Measurements from ENCODE around the gene IGF1R.

GRCh38 chr15:98683831-98684230, 35.5 kb downstream of the IGF1R start:
- TF ChIP-seq, protein P1, sequence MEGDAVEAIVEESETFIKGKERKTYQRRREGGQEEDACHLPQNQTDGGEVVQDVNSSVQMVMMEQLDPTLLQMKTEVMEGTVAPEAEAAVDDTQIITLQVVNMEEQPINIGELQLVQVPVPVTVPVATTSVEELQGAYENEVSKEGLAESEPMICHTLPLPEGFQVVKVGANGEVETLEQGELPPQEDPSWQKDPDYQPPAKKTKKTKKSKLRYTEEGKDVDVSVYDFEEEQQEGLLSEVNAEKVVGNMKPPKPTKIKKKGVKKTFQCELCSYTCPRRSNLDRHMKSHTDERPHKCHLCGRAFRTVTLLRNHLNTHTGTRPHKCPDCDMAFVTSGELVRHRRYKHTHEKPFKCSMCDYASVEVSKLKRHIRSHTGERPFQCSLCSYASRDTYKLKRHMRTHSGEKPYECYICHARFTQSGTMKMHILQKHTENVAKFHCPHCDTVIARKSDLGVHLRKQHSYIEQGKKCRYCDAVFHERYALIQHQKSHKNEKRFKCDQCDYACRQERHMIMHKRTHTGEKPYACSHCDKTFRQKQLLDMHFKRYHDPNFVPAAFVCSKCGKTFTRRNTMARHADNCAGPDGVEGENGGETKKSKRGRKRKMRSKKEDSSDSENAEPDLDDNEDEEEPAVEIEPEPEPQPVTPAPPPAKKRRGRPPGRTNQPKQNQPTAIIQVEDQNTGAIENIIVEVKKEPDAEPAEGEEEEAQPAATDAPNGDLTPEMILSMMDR (IDR thresholded peaks at IDR 0.05; ENCODE audit: insufficient read depth, low read length): no peak
- TF ChIP-seq, protein P2, sequence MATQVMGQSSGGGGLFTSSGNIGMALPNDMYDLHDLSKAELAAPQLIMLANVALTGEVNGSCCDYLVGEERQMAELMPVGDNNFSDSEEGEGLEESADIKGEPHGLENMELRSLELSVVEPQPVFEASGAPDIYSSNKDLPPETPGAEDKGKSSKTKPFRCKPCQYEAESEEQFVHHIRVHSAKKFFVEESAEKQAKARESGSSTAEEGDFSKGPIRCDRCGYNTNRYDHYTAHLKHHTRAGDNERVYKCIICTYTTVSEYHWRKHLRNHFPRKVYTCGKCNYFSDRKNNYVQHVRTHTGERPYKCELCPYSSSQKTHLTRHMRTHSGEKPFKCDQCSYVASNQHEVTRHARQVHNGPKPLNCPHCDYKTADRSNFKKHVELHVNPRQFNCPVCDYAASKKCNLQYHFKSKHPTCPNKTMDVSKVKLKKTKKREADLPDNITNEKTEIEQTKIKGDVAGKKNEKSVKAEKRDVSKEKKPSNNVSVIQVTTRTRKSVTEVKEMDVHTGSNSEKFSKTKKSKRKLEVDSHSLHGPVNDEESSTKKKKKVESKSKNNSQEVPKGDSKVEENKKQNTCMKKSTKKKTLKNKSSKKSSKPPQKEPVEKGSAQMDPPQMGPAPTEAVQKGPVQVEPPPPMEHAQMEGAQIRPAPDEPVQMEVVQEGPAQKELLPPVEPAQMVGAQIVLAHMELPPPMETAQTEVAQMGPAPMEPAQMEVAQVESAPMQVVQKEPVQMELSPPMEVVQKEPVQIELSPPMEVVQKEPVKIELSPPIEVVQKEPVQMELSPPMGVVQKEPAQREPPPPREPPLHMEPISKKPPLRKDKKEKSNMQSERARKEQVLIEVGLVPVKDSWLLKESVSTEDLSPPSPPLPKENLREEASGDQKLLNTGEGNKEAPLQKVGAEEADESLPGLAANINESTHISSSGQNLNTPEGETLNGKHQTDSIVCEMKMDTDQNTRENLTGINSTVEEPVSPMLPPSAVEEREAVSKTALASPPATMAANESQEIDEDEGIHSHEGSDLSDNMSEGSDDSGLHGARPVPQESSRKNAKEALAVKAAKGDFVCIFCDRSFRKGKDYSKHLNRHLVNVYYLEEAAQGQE (IDR thresholded peaks at IDR 0.05; ENCODE audit: insufficient replicate concordance, low read depth): no peak
